GM19438 (cell line): ENCODE results near the gene VNN1.
A peak's percentile ranks its signal among the peaks of the same experiment; 100 is the strongest.
"Not testable (repeated sequence)": the region's sequence is repeated elsewhere in the genome, so short reads cannot be mapped to it uniquely, and the experiment has no call there.

ENCODE experiments used
- ATAC-seq: cut with Tn5 transposase; IDR thresholded peaks from one replicate; pipeline ENCODE4 v1.9.1; 2021; ENCODE audit warnings: low read depth; ENCODE audit not compliant: unreplicated experiment

VNN1 gene

GRCh38 chr6:132725947-132726607 lies 12.2 kb upstream of the VNN1 start:
- ATAC-seq = peak; percentile 72

- peak; percentile 9 for ATAC-seq
Measured at GRCh38 chr6:132725471-132725870, 11.6 kb upstream of the VNN1 start.

GRCh38 chr6:132719736-132720448 lies 6.0 kb upstream of the VNN1 start:
- ATAC-seq = no peak

GRCh38 chr6:132715881-132716637 lies 2.2 kb upstream of the VNN1 start:
- ATAC-seq = no peak

GRCh38 chr6:132715204-132715603 lies 1.3 kb upstream of the VNN1 start:
- no peak for ATAC-seq

GRCh38 chr6:132714160-132714559 lies 305 bp upstream of the VNN1 start:
- ATAC-seq = no peak

GRCh38 chr6:132712366-132712765 lies 1.5 kb downstream of the VNN1 start:
- no peak for ATAC-seq

- no peak for ATAC-seq
Measured at GRCh38 chr6:132708771-132709170, 5.1 kb downstream of the VNN1 start.

- ATAC-seq = no peak
Measured at GRCh38 chr6:132708002-132708401, 5.9 kb downstream of the VNN1 start.

- not testable (repeated sequence) for ATAC-seq
Measured at GRCh38 chr6:132706756-132707155, 7.1 kb downstream of the VNN1 start.

- no peak for ATAC-seq
Measured at GRCh38 chr6:132703936-132704335, 9.9 kb downstream of the VNN1 start.

GRCh38 chr6:132698608-132699007 lies 15.2 kb downstream of the VNN1 start:
- no peak for ATAC-seq

GRCh38 chr6:132695773-132696172 lies 18.1 kb downstream of the VNN1 start:
- no peak for ATAC-seq

- no peak for ATAC-seq
Measured at GRCh38 chr6:132693478-132693877, 20.4 kb downstream of the VNN1 start.

GRCh38 chr6:132690678-132691077 lies 23.2 kb downstream of the VNN1 start:
- no peak for ATAC-seq

- ATAC-seq = no peak
Measured at GRCh38 chr6:132687306-132687705, 26.5 kb downstream of the VNN1 start.

- no peak for ATAC-seq
Measured at GRCh38 chr6:132686531-132686930, 27.3 kb downstream of the VNN1 start.

- ATAC-seq = no peak
Measured at GRCh38 chr6:132685009-132685408, 28.8 kb downstream of the VNN1 start.

GRCh38 chr6:132684272-132684671 lies 29.6 kb downstream of the VNN1 start:
- no peak for ATAC-seq

GRCh38 chr6:132683543-132683942 lies 30.3 kb downstream of the VNN1 start:
- ATAC-seq = no peak

GRCh38 chr6:132679094-132679493 lies 34.8 kb downstream of the VNN1 start:
- ATAC-seq = not testable (repeated sequence)

- no peak for ATAC-seq
Measured at GRCh38 chr6:132675749-132676148, 38.1 kb downstream of the VNN1 start.
